AG04450 (cell line): ENCODE data around the gene LRRC4. TPM values are rescaled to one million over a fixed set of nuclear protein-coding genes. Genes with fewer than 3 reads are reported as not detected.

Experiments
- CTCF ChIA-PET: fragments of 300-600, 350-600 bp; formaldehyde crosslinking; extraction: SDS; loops from one replicate; lab custom pipeline; 2022; ENCODE audit warnings: antibody characterized with exemption, inconsistent platforms; lab: Charles Lee
- POLR2A ChIA-PET: fragments of 350-600 bp; formaldehyde crosslinking; extraction: SDS; loops from one replicate; lab custom pipeline; 2021; ENCODE audit warnings: antibody characterized with exemption, inconsistent platforms; lab: Yijun Ruan, JAX
- DNase-seq: peaks from one replicate; pipeline ENCODE4 v3.0.0-alpha.2; 2011; ENCODE audit warnings: low read depth, low spot score
- H3K27ac ChIP-seq: one replicate; pipeline ENCODE4 v1.5.1; 2012; ENCODE audit warnings: low read depth, low read length, control low read depth
- H3K27me3 ChIP-seq: one replicate; pipeline ENCODE4 v1.6.0; 2012; ENCODE audit warnings: low read length; ENCODE audit not compliant: control insufficient read depth, insufficient read depth
- H3K4me3 ChIP-seq: 2 replicates; pipeline ENCODE4 v1.5.1; 2011; ENCODE audit warnings: mild to moderate bottlenecking, low read depth, low read length, control low read depth
- H3K9me3 ChIP-seq: 2 replicates; pipeline ENCODE4 v1.5.1; 2012; ENCODE audit warnings: low read length; ENCODE audit not compliant: control insufficient read depth, insufficient read depth
- CTCF ChIP-seq: IDR thresholded peaks from 2 replicates; pipeline ENCODE4 v1.5.1; 2011; ENCODE audit warnings: low read depth, low read length, control low read depth, inconsistent platforms
- polyA minus RNA-seq: library from RNA; depleted of rRNA, polyadenylated mRNA; stranded (reverse); fragments of >200 nt; gene quantifications from 2 replicates; pipeline ENCODE4 v1.2.3, GENCODE V29; 2011; rRNA and poly(A)+ RNA removed
- polyA plus RNA-seq: library from polyadenylated mRNA; depleted of rRNA; stranded (reverse); fragments of >200 nt; gene quantifications from 2 replicates; pipeline ENCODE4 v1.2.3, GENCODE V29; 2011; rRNA removed

The LRRC4 gene
- polyA plus RNA-seq (0.35 and 0.72 TPM in 2 replicates), polyA minus RNA-seq (0.91 and 1.4 TPM in 2 replicates)

DNA sequence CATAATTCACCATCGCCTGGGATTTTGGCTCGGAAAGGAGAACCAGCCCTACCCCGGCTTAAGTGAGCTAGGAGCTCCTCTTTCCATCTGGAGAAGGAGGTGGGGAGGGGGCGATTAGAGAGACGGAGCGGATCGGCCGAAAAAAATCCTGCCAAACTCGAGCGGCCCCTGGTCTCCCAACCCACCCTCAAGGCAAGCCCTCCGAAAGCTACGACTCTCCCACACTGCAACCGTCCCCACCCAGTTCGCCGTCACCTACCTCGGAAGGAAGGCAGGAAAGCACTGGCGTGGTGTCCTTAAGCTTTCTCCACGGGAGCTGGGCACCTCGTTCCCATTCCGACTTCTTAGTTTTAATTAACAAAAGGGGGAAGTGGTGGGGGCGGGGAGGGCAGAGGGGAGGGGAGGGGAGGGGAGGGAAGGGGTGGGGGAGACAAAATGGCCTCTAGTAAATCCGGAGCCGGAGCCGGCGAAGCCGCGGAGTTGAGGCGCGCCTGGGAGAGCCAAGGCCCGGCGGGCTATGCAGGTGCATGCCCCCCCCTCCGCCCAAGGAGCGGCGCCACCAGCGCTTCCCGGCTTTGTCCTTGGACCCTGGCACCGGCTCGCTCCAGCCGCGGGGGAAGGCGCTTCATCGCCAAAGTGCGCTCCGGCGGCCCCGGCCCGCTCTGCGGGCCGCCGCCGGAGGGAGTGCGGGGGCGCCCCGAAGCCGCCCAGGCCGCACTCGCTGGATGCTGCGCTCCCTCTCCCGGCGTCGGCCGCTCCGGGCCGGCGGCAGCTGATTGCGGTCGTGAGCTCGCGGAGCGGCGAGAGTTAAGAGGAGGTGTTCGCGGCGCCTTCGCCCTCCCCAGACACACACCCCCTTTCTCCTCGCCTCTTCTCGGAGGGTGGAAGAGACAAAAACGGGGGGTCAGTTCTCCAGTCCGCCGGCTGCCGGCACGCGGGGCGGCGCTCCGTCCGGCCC lies at the start of gene LRRC4:
TSS of gene LRRC4 (minus strand) at position 784 of the 958 bp plus-strand sequence. CDS start 797 bp downstream, outside the sequence.
- peak; percentile 28 for TF ChIP-seq CTCF
- POLR2A ChIA-PET = interaction anchor here (0.6 to 1.4 kb wide), 2 partner anchors 35 to 166 kb away, joined by 3 to 4 read pairs; no protein-coding TSS in a partner anchor

DNA sequence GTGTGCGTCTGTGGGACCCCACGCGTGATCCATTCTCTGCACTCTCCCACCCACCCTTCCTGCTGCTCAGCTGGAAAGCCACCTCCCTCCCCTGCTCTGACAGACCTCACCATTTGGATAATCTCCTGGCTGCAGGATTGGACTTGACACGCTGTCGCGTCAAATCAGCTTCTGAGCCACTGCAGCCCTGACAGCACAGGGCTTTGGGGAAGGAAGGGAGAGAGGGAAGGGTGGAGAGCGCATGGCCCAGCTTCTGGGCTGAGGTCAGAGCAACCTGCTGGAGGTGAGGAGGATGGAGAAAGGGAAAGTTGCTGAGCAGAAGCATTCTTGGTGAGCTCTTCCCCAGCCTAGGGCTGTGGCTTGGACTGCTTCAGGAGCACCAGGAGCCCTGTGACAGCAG lies 48.9 kb upstream of the LRRC4 start:
- H3K9me3 ChIP-seq = no peaks in the 10 kb centered on the region
- TF ChIP-seq CTCF = no peak
- ChIA-PET CTCF (interaction anchor here (0.6 kb wide), 1 partner anchor 24 kb away, joined by 4 read pairs; no protein-coding TSS in a partner anchor), POLR2A (no interaction called here)
- no peak overlapping the region for H3K27ac ChIP-seq
- no peak overlapping the region for H3K4me3 ChIP-seq
- no peaks in the 10 kb centered on the region for H3K27me3 ChIP-seq
- DNase-seq = no peak

More for the DNA sequence above, at the start of gene LRRC4:
- Histone ChIP-seq H3K9me3 (no peaks in the 10 kb centered on the region; the same call in 1 of the 2 replicates), H3K4me3 (peak within 1 kb of the TSS; percentile 61), H3K27me3 (no peaks in the 10 kb centered on the region), H3K27ac (no peak within 1 kb of the TSS)
- CTCF ChIA-PET = interaction anchor here (0.6 to 1.3 kb wide), 4 partner anchors 12 to 323 kb away, joined by 3 to 4 read pairs (median 3); no protein-coding TSS in a partner anchor
- DNase-seq = no peak

DNA sequence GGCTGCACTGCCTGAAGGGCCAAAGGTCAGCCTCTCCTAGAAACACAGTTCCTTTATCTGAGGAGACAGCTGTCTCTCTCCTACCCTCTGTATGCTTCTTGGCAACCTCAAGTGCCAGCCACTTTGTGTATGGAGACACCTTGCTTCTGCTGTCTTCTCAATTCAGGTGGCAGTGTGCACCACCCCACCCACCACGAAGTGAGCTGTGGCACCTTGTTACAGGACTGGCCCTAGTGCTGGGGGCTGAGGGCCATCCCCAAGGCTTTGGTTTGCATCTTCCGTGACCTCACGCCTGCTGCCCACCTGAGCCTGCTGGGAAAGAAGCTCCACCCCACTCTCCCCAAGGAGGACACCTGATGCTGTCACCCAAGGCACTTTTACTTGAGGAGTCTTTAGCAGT lies 47.1 kb upstream of the LRRC4 start:
- no peak overlapping the region for H3K27ac ChIP-seq
- no peaks in the 10 kb centered on the region for H3K9me3 ChIP-seq
- ChIA-PET CTCF (interaction anchor here (0.6 kb wide), 1 partner anchor 12 kb away, joined by 3 read pairs; no protein-coding TSS in a partner anchor), POLR2A (no interaction called here)
- H3K27me3 ChIP-seq = no peaks in the 10 kb centered on the region
- no peak for TF ChIP-seq CTCF
- no peak overlapping the region for H3K4me3 ChIP-seq
- DNase-seq = no peak

- no peak for DNase-seq
- POLR2A ChIA-PET = no interaction called here
- Histone ChIP-seq H3K27me3 (no peaks in the 10 kb centered on the region), H3K9me3 (no peaks in the 10 kb centered on the region), H3K27ac (no peak overlapping the region), H3K4me3 (no peak overlapping the region)
- TF ChIP-seq CTCF = no peak
- CTCF ChIA-PET = no interaction called here
Measured at GRCh38 chr7:128076796-128077271, 45.6 kb upstream of the LRRC4 start.
